ENCODE results near the gene CIB4. TPM values are rescaled to one million over a fixed set of nuclear protein-coding genes. Genes with fewer than 3 reads are reported as not detected.

Gene CIB4
- total and polyA plus RNA-seq, 2 of the 4 experiments (the other 2 are of a cell fraction), result not detected

- no peaks in the 10 kb centered on the region for H3K9me3 ChIP-seq (ENCODE audit: control insufficient read depth, insufficient read depth, low read length)
- H4K20me1 ChIP-seq (ENCODE audit: insufficient read depth, low read length), result no peaks in the 10 kb centered on the region
- TF ChIP-seq ELK1 (IDR thresholded peaks at IDR 0.05; ENCODE audit: borderline replicate concordance, low read depth, low read length), result no peak
- no peak for TF ChIP-seq NFE2L2 (IDR thresholded peaks at IDR 0.05; ENCODE audit: low read depth, low read length)
- no peak for TF ChIP-seq MXI1 (IDR thresholded peaks at IDR 0.05; ENCODE audit: borderline replicate concordance, low read depth, low read length)
- TF ChIP-seq RAD21 (IDR thresholded peaks at IDR 0.05; ENCODE audit: low read length), result no peak
- TF ChIP-seq CEBPB (IDR thresholded peaks at IDR 0.05; ENCODE audit: low read depth, low read length), result no peak
- TF ChIP-seq CTCF (conservative IDR thresholded peaks at IDR 0.05; ENCODE audit: low read depth, low read length), result no peak
- intact Hi-C loops (cut with micrococcal nuclease) (no loop called here), in situ Hi-C loops (cut with MboI; ENCODE audit: low sequenced_read_pairs) (no loop called here), dilution Hi-C loops (cut with HindIII; ENCODE audit: low sequenced_read_pairs, unreplicated experiment) (no loop called here)
- H3K18ac ChIP-seq (ENCODE audit: low read depth, low read length), result no peak overlapping the region
- H3K14ac ChIP-seq (replicated peaks; ENCODE audit: low read depth, low read length), result no peak overlapping the region
- H3K4me2 ChIP-seq (ENCODE audit: low read depth, low read length), result no peak overlapping the region
- ChIA-PET POLR2A (ENCODE audit: unreplicated experiment) (no interaction called here), CTCF (no interaction called here)
- H3K23ac ChIP-seq (ENCODE audit: low read depth, low read length), result no peak overlapping the region
- H2BK20ac ChIP-seq (ENCODE audit: low read depth, low read length), result no peak overlapping the region
- peaks cover 42% of the 10 kb centered on the region for H3K27me3 ChIP-seq (ENCODE audit: control insufficient read depth, insufficient read depth, low read length)
- H2BK5ac ChIP-seq (ENCODE audit: low read depth, low read length, poor library complexity, severe bottlenecking), result no peak overlapping the region
- no TSS peak for BruUV-seq (replicated peaks)
- H3K9ac ChIP-seq (ENCODE audit: low read depth, low read length), result no peak overlapping the region
- H2AK5ac ChIP-seq (ENCODE audit: low read depth, low read length), result no peak overlapping the region
- no peak for DNase-seq
- no peaks in the 10 kb centered on the region for H3K79me1 ChIP-seq (ENCODE audit: low read depth in 1 of 2, low read length in 2 of 2)
- no peak overlapping the region for H3K4ac ChIP-seq (ENCODE audit: low read depth, low read length)
- no peak overlapping the region for H4K91ac ChIP-seq (ENCODE audit: insufficient read depth, low read depth, low read length)
- no peak overlapping the region for H2AFZ ChIP-seq (replicated peaks; ENCODE audit: low read length, poor library complexity)
- no peak overlapping the region for H4K5ac ChIP-seq (ENCODE audit: low read depth, low read length)
- H3K56ac ChIP-seq (ENCODE audit: extremely low read depth, insufficient read depth, low read length), result no peak overlapping the region
- WGBS, 2 experiments (ENCODE audit: extremely low coverage in 2 of 2, insufficient read length in 1 of 2), result 61% methylated on average over 12 of the region's 20 CpGs; no CpG with 5 or more reads in 1 of the 2 experiments
- no peak for ATAC-seq (ENCODE audit: low read depth)
- H3K9me1 ChIP-seq (ENCODE audit: insufficient read depth, low read length), result no peaks in the 10 kb centered on the region
- no peak overlapping the region for H2BK15ac ChIP-seq (ENCODE audit: low read depth, low read length)
- H3K27ac ChIP-seq (ENCODE audit: insufficient read depth, low read length), result no peak overlapping the region
- H3K36me3 ChIP-seq (ENCODE audit: control insufficient read depth, insufficient read depth, low read length), result no peaks in the 10 kb centered on the region
- H3K4me1 ChIP-seq (ENCODE audit: control insufficient read depth, insufficient read depth, low read length), result no peaks in the 10 kb centered on the region
- no peak overlapping the region for H3K4me3 ChIP-seq (ENCODE audit: insufficient read depth, low read depth, low read length)
- no peak overlapping the region for H2AK9ac ChIP-seq (replicated peaks; ENCODE audit: low read depth, low read length, poor library complexity)
- no peak overlapping the region for H2BK120ac ChIP-seq (ENCODE audit: low read depth, low read length)
- H4K8ac ChIP-seq (ENCODE audit: low read depth in 2 of 2, low read length in 2 of 2), result no peak overlapping the region
Measured at GRCh38 chr2:26536371-26537068, 104.6 kb downstream of the CIB4 start.

All from IMR-90 (cell line).